Parathyroid adenoma (tissue), 2 donors: ENCODE data around the gene PACRGL.
"Not testable (repeated sequence)": the region's sequence is repeated elsewhere in the genome, so short reads cannot be mapped to it uniquely, and the experiment has no call there.

Experiments
- H2AFZ ChIP-seq: fragments of 300-600 bp; sonication (generic); one replicate; pipeline ENCODE4 v1.7.0; 2017; ENCODE audit warnings: antibody characterized with exemption, mild to moderate bottlenecking
- H3K27ac ChIP-seq: fragments of 300-600 bp; sonication (generic); one replicate; pipeline ENCODE4 v1.7.0; 2017
- H3K27me3 ChIP-seq: fragments of 300-600 bp; sonication (generic); one replicate; pipeline ENCODE4 v1.7.0; 2017; ENCODE audit warnings: low read length; ENCODE audit not compliant: control insufficient read depth, insufficient read depth
- H3K36me3 ChIP-seq: fragments of 300-600 bp; sonication (generic); one replicate; pipeline ENCODE4 v1.7.0; 2017; ENCODE audit warnings: low read length; ENCODE audit not compliant: control insufficient read depth, insufficient read depth
- H3K4me1 ChIP-seq: fragments of 300-600 bp; sonication (generic); one replicate; pipeline ENCODE4 v1.7.0; 2017; ENCODE audit warnings: control low read depth
- H3K4me2 ChIP-seq: fragments of 300-600 bp; sonication (generic); one replicate; pipeline ENCODE4 v1.7.0; 2017; ENCODE audit warnings: low read length
- H3K4me3 ChIP-seq: fragments of 300-600 bp; sonication (generic); one replicate; pipeline ENCODE4 v1.7.0; 2017; ENCODE audit warnings: low read depth, low read length
- H3K79me2 ChIP-seq: fragments of 300-600 bp; sonication (generic); one replicate; pipeline ENCODE4 v1.7.0; 2017; ENCODE audit warnings: control low read depth
- H3K9ac ChIP-seq: fragments of 300-600 bp; sonication (generic); one replicate; pipeline ENCODE4 v1.7.0; 2017; ENCODE audit warnings: mild to moderate bottlenecking
- H3K9me3 ChIP-seq: fragments of 300-600 bp; sonication (generic); one replicate; pipeline ENCODE4 v1.7.0; 2017; ENCODE audit warnings: low read length; ENCODE audit not compliant: control insufficient read depth
- TF ChIP-seq, protein P1 (sequence below): fragments of 300-600 bp; sonication (generic); IDR thresholded peaks from one replicate; pipeline ENCODE4 v1.7.0; 2017; ENCODE audit warnings: antibody characterized with exemption, mild to moderate bottlenecking
- donor health status: primary hyperparathyroidism.

Gene PACRGL

DNA sequence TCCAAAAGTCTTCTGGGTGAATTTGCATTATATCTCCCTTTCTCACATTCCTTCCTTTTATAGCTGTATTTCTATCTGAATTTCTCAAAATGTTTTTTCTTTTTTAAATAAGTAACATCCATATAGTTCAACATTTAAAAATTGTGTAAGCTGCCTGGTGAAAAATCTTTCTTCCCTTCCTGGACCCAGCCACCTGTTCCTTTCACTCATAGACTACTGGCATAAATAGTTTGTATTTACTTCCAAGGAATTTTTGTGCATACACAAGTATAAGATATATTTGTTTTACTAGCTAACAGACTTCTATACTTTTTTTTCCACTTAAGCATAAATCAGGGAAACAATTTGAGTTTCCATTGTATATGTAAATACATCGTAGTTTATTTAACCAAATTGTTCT is 35.7 kb downstream of the PACRGL start:
- H3K4me3 ChIP-seq: no peak overlapping the region
- no peak overlapping the region for H2AFZ ChIP-seq
- TF ChIP-seq, protein P1, sequence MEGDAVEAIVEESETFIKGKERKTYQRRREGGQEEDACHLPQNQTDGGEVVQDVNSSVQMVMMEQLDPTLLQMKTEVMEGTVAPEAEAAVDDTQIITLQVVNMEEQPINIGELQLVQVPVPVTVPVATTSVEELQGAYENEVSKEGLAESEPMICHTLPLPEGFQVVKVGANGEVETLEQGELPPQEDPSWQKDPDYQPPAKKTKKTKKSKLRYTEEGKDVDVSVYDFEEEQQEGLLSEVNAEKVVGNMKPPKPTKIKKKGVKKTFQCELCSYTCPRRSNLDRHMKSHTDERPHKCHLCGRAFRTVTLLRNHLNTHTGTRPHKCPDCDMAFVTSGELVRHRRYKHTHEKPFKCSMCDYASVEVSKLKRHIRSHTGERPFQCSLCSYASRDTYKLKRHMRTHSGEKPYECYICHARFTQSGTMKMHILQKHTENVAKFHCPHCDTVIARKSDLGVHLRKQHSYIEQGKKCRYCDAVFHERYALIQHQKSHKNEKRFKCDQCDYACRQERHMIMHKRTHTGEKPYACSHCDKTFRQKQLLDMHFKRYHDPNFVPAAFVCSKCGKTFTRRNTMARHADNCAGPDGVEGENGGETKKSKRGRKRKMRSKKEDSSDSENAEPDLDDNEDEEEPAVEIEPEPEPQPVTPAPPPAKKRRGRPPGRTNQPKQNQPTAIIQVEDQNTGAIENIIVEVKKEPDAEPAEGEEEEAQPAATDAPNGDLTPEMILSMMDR: no peak
- no peak overlapping the region for H3K27ac ChIP-seq
- no peaks in the 10 kb centered on the region for H3K79me2 ChIP-seq
- H3K9ac ChIP-seq: no peak overlapping the region
- H3K4me2 ChIP-seq: no peak overlapping the region
- peaks cover 7% of the 10 kb centered on the region for H3K9me3 ChIP-seq
- no peaks in the 10 kb centered on the region for H3K4me1 ChIP-seq
- H3K27me3 ChIP-seq: no peaks in the 10 kb centered on the region
- peaks cover 5% of the 10 kb centered on the region for H3K36me3 ChIP-seq

DNA sequence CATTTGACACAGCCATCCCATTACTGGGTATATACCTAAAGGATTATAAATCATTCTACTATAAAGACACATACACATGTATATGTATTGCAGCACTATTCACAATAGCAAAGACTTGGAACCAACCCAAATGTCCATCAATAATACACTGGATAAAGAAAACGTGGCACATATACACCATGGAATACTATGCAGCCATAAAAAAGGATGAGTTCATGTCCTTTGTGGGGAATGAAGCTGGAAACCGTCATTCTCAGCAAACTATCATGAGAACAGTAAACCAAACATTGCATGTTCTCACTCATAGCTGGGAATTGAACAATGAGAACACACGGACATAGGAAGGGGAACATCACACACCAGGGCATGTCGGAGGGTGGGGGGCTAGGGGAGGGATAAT is 45.7 kb downstream of the PACRGL start:
- H3K27ac ChIP-seq, H3K9ac ChIP-seq, H3K27me3 ChIP-seq, H3K4me3 ChIP-seq, H3K36me3 ChIP-seq, H3K79me2 ChIP-seq, H3K4me1 ChIP-seq, H2AFZ ChIP-seq, H3K4me2 ChIP-seq, H3K9me3 ChIP-seq: not testable (repeated sequence)

DNA sequence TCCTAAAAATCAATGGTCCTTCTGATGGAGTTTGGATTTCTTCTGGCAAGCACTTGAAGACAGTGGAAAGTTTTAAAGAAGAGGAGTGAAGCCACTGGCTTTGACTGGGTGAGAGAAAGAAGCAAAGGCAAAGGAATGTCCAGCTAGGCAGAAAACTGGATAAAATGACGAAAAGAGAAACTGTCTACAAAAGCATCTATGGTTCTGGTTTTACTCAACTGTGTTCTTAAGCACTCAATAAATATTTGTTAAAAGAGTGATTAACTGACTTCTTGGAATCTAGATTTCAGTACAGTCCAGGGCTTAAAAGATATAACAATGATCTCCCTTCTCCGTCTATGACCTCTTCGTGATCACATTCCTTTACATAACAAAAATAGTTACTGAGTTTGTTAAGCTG is 52.4 kb downstream of the PACRGL start:
- Histone ChIP-seq H3K9ac (no peak overlapping the region), H3K36me3 (no peaks in the 10 kb centered on the region), H3K4me1 (no peaks in the 10 kb centered on the region), H3K27me3 (no peaks in the 10 kb centered on the region), H3K9me3 (no peaks in the 10 kb centered on the region), H3K4me3 (no peak overlapping the region), H3K79me2 (no peaks in the 10 kb centered on the region), H3K27ac (no peak overlapping the region), H3K4me2 (no peak overlapping the region), H2AFZ (no peak overlapping the region)
- TF ChIP-seq, protein P1: no peak

DNA sequence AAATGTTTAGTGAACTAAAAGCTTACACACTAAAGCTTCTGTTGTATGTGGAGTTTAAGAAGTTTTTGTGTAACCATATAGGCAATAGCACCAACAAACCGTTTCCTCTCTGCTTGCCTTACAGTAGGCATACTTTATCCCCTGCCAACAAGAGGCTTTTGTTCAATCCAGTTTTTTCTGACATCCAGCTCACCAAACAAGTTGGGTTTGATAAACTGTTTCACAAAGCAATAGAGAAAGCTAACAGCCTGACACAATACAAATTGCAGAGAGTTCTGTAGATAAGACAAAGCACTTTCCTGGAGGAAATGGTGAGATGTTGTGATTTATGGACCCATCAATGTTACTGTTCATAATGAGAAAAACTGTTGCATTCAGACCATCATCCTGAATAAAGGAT is 53.8 kb downstream of the PACRGL start:
- no peaks in the 10 kb centered on the region for H3K79me2 ChIP-seq
- no peak overlapping the region for H2AFZ ChIP-seq
- no peak overlapping the region for H3K4me3 ChIP-seq
- no peaks in the 10 kb centered on the region for H3K36me3 ChIP-seq
- no peaks in the 10 kb centered on the region for H3K9me3 ChIP-seq
- no peak overlapping the region for H3K4me2 ChIP-seq
- H3K27me3 ChIP-seq: no peaks in the 10 kb centered on the region
- H3K4me1 ChIP-seq: no peaks in the 10 kb centered on the region
- no peak overlapping the region for H3K9ac ChIP-seq
- TF ChIP-seq, protein P1: no peak
- no peak overlapping the region for H3K27ac ChIP-seq

DNA sequence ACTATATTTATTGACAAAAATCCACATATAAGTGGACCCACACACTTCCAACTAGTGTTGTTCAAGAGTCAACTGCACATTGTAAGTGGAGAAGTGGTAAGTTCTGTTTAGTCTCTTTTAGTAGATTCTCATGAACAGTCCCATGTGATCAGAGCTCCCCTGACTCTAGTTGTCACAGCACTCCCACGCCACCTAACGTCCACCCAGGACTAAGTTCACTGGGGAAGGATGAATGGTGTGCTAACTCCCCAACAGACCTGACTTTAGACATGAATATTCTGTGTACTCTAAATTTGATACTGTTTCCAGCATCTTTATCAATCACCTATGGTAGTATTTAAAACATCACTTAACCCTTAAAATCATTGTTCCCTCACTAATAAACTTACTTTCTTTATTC is 59.8 kb downstream of the PACRGL start:
- no peak overlapping the region for H3K27ac ChIP-seq
- no peak overlapping the region for H3K9ac ChIP-seq
- H3K27me3 ChIP-seq: no peaks in the 10 kb centered on the region
- no peaks in the 10 kb centered on the region for H3K36me3 ChIP-seq
- H3K79me2 ChIP-seq: no peaks in the 10 kb centered on the region
- no peak overlapping the region for H2AFZ ChIP-seq
- TF ChIP-seq, protein P1: no peak
- no peak overlapping the region for H3K4me2 ChIP-seq
- H3K4me1 ChIP-seq: no peaks in the 10 kb centered on the region
- no peaks in the 10 kb centered on the region for H3K9me3 ChIP-seq
- H3K4me3 ChIP-seq: no peak overlapping the region
